ENCODE data around the gene PPM1N. TPM values are rescaled to one million over a fixed set of nuclear protein-coding genes. Genes with fewer than 3 reads are reported as not detected.

The PPM1N gene
- polyA plus RNA-seq, 1 experiment = 1.2 TPM

- POLR2A ChIA-PET = no interaction called here
- no peak overlapping the region for H3K4me3 ChIP-seq (ENCODE audit: low read depth, low read length)
- no peaks in the 10 kb centered on the region for H3K27me3 ChIP-seq (ENCODE audit: control insufficient read depth, insufficient read depth, low read length)
- no peaks in the 10 kb centered on the region for H3K36me3 ChIP-seq (ENCODE audit: control insufficient read depth, insufficient read depth, low read length)
- no peak for TF ChIP-seq CTCF (IDR thresholded peaks at IDR 0.05; ENCODE audit: insufficient read depth, low read depth, low read length)
- no peak for DNase-seq (ENCODE audit: low read depth)
- CTCF ChIA-PET = interaction anchor here (1.0 to 4.8 kb wide), 5 partner anchors 12 to 34 kb away, joined by 3 to 34 read pairs (median 9); no protein-coding TSS in a partner anchor
Observed at GRCh38 chr19:45451850-45452387, 46.3 kb upstream of the PPM1N start.

GRCh38 chr19:45455707-45456499 lies 42.3 kb upstream of the PPM1N start:
- ChIA-PET POLR2A (interaction anchor here (0.7 to 1.2 kb wide), 2 partner anchors 12 to 29 kb away, joined by 3 to 11 read pairs; partner anchors contain the start of gene FOSB), CTCF (interaction anchor here (0.7 to 4.8 kb wide), 5 partner anchors 9 to 28 kb away, joined by 3 to 34 read pairs (median 17); partner anchors contain the start of gene FOSB)
- no peak for TF ChIP-seq CTCF (IDR thresholded peaks at IDR 0.05; ENCODE audit: insufficient read depth, low read depth, low read length)

DNA sequence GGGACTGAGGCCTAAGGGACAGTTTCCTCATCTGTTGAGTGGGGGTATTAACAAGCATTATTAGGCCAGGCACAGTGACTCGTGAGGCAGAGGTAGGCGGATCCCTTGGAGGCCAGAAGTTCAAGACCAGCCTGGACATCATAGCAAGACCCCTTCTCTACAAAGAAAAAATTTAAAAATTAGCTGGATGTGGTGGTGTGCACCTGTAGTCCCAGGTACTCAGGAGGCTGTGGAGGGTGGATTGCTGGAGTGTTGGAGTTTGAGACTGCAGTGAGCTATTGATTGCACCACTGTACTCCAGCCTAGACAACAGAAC lies 41.8 kb upstream of the PPM1N start:
- DNase-seq (ENCODE audit: low read depth) = no peak
- no peaks in the 10 kb centered on the region for H3K36me3 ChIP-seq (ENCODE audit: control insufficient read depth, insufficient read depth, low read length)
- CTCF ChIA-PET = interaction anchor here (1.1 to 4.8 kb wide), 5 partner anchors 11 to 29 kb away, joined by 3 to 34 read pairs (median 17); partner anchors contain the start of gene FOSB
- no peaks in the 10 kb centered on the region for H3K27me3 ChIP-seq (ENCODE audit: control insufficient read depth, insufficient read depth, low read length)
- no peak overlapping the region for H3K4me3 ChIP-seq (ENCODE audit: low read depth, low read length)
- POLR2A ChIA-PET = no interaction called here
- no peak for TF ChIP-seq CTCF (IDR thresholded peaks at IDR 0.05; ENCODE audit: insufficient read depth, low read depth, low read length)

More at GRCh38 chr19:45455707-45456499, 42.3 kb upstream of the PPM1N start:
- Histone ChIP-seq H3K27me3 (ENCODE audit: control insufficient read depth, insufficient read depth, low read length) (no peaks in the 10 kb centered on the region), H3K36me3 (ENCODE audit: control insufficient read depth, insufficient read depth, low read length) (no peaks in the 10 kb centered on the region), H3K4me3 (ENCODE audit: low read depth, low read length) (0 out of 2 replicates have a peak overlapping the region, but pooled peaks have one; percentile 2)
- peak; percentile 99 for DNase-seq (ENCODE audit: low read depth)

GRCh38 chr19:45457776-45458175 lies 40.5 kb upstream of the PPM1N start:
- Histone ChIP-seq H3K36me3 (ENCODE audit: control insufficient read depth, insufficient read depth, low read length) (no peaks in the 10 kb centered on the region), H3K27me3 (ENCODE audit: control insufficient read depth, insufficient read depth, low read length) (no peaks in the 10 kb centered on the region), H3K4me3 (ENCODE audit: low read depth, low read length) (no peak overlapping the region)
- DNase-seq (ENCODE audit: low read depth) = no peak
- ChIA-PET POLR2A (no interaction called here), CTCF (interaction anchor here (1.1 to 1.2 kb wide), 2 partner anchors 18 to 28 kb away, joined by 3 to 6 read pairs; no protein-coding TSS in a partner anchor)
- no peak for TF ChIP-seq CTCF (IDR thresholded peaks at IDR 0.05; ENCODE audit: insufficient read depth, low read depth, low read length)

- TF ChIP-seq CTCF (IDR thresholded peaks at IDR 0.05; ENCODE audit: insufficient read depth, low read depth, low read length) = no peak
- Histone ChIP-seq H3K4me3 (ENCODE audit: low read depth, low read length) (no peak overlapping the region), H3K36me3 (ENCODE audit: control insufficient read depth, insufficient read depth, low read length) (no peaks in the 10 kb centered on the region), H3K27me3 (ENCODE audit: control insufficient read depth, insufficient read depth, low read length) (no peaks in the 10 kb centered on the region)
- DNase-seq (ENCODE audit: low read depth) = no peak
- ChIA-PET CTCF (interaction anchor here (0.7 to 1.7 kb wide), 3 partner anchors 18 to 24 kb away, joined by 3 to 7 read pairs (median 4); no protein-coding TSS in a partner anchor), POLR2A (no interaction called here)
Observed at GRCh38 chr19:45460807-45461347, 37.4 kb upstream of the PPM1N start.
